ENCODE results near the gene NARS2. TPM values are rescaled to one million over a fixed set of nuclear protein-coding genes. Genes with fewer than 3 reads are reported as not detected.

NARS2 gene
- total RNA-seq, 1 experiment from 2014 or later, result 51.8 TPM

GRCh38 chr11:78444726-78445125, 129.9 kb downstream of the NARS2 start:
- H3K36me3 ChIP-seq (replicated peaks; ENCODE audit: control insufficient read depth, insufficient read depth, low read length), result no peaks in the 10 kb centered on the region; the same call in none of the 2 replicates
- DNase-seq, result no peak
- no peaks in the 10 kb centered on the region for H3K27me3 ChIP-seq (ENCODE audit: control insufficient read depth, insufficient read depth, low read length)
- no peak overlapping the region for H3K4me3 ChIP-seq (ENCODE audit: insufficient read depth, low read depth, low read length)

DNA sequence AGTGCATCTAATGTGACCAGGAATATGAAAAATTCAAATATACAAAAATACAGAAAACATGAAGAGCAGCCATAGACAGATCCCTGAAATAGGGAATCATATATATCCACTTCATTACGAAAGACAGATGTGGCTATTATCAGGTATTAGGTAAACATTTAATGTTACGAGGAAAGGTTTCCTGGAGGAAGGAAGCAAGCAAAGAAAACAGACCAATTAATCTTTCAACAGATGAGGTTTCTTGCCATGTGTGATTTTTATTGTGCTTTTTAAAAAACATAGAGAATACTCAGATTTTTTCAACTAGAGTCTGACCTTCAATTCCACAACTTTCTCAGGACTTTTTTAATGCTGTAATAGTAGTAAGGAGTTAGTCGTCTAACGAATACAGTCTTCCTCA, 132.7 kb downstream of the NARS2 start:
- H3K4me3 ChIP-seq (ENCODE audit: insufficient read depth, low read depth, low read length), result no peak overlapping the region
- no peaks in the 10 kb centered on the region; the same call in none of the 2 replicates for H3K36me3 ChIP-seq (replicated peaks; ENCODE audit: control insufficient read depth, insufficient read depth, low read length)
- no peak for DNase-seq
- H3K27me3 ChIP-seq (ENCODE audit: control insufficient read depth, insufficient read depth, low read length), result no peaks in the 10 kb centered on the region

DNA sequence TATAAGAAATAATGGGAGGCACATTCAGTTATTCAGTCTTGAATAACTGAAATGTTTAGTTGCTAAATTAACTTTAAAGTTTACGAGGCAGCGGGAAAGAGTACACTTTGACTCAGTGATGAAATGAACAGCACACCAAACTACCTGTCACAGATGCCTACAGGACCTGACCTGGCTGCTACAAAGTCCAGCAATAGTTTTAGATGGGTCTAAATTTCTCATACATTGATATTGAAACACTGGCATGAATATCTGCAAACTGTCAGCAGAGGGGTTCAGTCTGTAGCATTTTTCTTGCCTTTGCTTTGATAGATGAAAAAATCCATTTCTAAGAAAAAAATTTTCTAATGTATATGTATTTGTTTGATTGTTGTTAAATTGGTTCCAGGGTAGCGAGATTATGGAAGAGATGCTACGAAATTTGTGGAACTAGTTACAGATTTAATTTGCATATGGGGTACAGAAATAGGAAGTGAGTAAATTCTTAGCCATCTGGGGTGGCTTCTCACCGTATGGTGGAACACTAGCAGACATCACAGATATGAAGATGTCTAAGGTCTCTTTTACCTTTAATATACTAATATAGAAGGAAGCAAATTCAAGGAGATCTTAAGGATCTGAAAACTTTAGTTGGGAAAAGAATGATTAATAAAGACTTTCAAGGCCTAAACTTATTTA, 136.2 kb downstream of the NARS2 start:
- Histone ChIP-seq H3K27me3 (ENCODE audit: control insufficient read depth, insufficient read depth, low read length) (no peaks in the 10 kb centered on the region), H3K4me3 (ENCODE audit: insufficient read depth, low read depth, low read length) (no peak overlapping the region), H3K36me3 (replicated peaks; ENCODE audit: control insufficient read depth, insufficient read depth, low read length) (no peaks in the 10 kb centered on the region; the same call in none of the 2 replicates)
- no peak for DNase-seq

DNA sequence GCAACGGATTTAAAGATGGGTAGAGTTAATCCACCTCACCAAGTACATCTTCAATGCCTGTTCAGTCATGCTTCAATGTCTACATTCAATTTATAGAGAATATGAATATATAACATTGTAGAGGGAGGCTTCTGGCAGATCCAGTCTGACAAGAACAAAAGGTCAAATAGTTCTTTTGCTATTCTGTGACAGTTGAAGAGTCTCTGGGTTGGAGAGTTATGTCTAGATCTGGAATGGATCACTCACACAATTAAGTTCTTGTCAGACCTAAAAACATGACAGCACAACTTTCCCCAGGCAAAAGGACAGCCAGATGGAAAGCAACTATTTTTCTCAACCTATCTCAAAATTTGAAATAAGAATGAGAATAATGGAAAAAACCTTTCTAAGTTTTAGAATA, 141.7 kb downstream of the NARS2 start:
- Histone ChIP-seq H3K27me3 (ENCODE audit: control insufficient read depth, insufficient read depth, low read length) (no peaks in the 10 kb centered on the region), H3K36me3 (replicated peaks; ENCODE audit: control insufficient read depth, insufficient read depth, low read length) (no peaks in the 10 kb centered on the region), H3K4me3 (ENCODE audit: insufficient read depth, low read depth, low read length) (no peak overlapping the region)
- no peak for DNase-seq

DNA sequence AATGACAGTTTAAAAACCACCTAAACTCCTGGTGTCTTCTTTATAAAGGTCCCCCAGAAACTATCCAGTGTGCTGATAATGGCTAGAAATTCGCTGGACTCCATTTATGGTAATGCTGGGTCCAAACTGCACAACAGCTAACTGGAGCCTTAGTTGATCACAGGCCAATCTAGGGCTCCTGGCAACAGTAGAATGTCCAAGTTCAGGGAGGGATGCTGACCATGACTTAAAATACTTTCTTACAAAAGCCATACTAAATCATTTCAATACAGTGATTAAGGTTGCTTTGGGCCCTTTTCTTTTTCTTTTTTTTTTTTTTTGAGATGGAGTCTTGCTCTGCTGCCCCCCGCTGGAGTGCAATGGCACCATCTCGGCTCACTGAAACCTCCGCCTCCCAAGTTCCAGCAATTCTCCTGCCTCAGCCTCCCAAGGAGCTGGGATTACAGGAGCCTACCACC, 142.6 kb downstream of the NARS2 start:
- Histone ChIP-seq H3K27me3 (ENCODE audit: control insufficient read depth, insufficient read depth, low read length) (no peaks in the 10 kb centered on the region), H3K36me3 (replicated peaks; ENCODE audit: control insufficient read depth, insufficient read depth, low read length) (no peaks in the 10 kb centered on the region), H3K4me3 (ENCODE audit: insufficient read depth, low read depth, low read length) (no peak overlapping the region)
- DNase-seq, result no peak

GRCh38 chr11:78429660-78430059, 145.0 kb downstream of the NARS2 start:
- no peaks in the 10 kb centered on the region for H3K36me3 ChIP-seq (replicated peaks; ENCODE audit: control insufficient read depth, insufficient read depth, low read length)
- no peak overlapping the region for H3K4me3 ChIP-seq (ENCODE audit: insufficient read depth, low read depth, low read length)
- DNase-seq, result no peak
- H3K27me3 ChIP-seq (ENCODE audit: control insufficient read depth, insufficient read depth, low read length), result no peaks in the 10 kb centered on the region

- Histone ChIP-seq H3K36me3 (replicated peaks; ENCODE audit: control insufficient read depth, insufficient read depth, low read length) (no peaks in the 10 kb centered on the region), H3K27me3 (ENCODE audit: control insufficient read depth, insufficient read depth, low read length) (no peaks in the 10 kb centered on the region), H3K4me3 (ENCODE audit: insufficient read depth, low read depth, low read length) (no peak overlapping the region)
- DNase-seq, result no peak
Measured at GRCh38 chr11:78429209-78429608, 145.5 kb downstream of the NARS2 start.

DNA sequence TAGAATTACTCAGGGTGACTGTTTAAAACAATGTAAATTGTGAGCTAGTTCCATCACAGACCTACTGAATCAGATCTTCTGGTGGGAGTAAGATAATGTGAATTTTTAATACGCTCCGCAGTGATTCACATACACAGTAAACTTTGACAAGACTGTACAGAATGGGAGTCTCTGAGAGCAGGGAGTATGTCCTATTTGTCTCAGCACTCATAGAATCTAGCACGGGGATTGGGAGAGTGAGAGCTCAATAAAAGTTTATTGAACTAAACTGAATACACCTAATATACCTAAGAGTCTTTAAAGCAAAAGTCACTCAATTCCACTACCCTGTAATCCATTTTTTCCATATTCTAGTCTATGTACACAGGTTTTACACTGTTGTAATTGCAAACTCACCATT, 145.9 kb downstream of the NARS2 start:
- no peaks in the 10 kb centered on the region for H3K36me3 ChIP-seq (replicated peaks; ENCODE audit: control insufficient read depth, insufficient read depth, low read length)
- no peak for DNase-seq
- no peak overlapping the region for H3K4me3 ChIP-seq (ENCODE audit: insufficient read depth, low read depth, low read length)
- H3K27me3 ChIP-seq (ENCODE audit: control insufficient read depth, insufficient read depth, low read length), result no peaks in the 10 kb centered on the region

DNA sequence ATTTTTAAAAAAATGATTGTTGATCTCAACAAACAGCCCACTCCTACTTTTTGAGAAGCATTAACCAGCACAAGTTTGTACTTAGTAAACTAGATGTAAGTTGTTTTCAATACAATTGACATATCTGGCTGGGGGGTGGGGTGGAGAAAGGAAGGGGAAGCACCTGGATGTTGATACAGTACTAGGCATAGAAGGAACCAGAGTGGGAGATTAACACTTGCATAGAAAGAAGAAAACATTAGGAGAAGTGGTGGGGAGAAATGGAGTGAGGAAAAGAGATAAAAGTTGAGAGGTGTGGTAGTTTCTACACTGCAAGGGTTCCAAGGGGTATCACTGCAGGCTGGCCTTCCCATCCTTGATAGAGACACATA, 146.4 kb downstream of the NARS2 start:
- DNase-seq, result no peak
- no peaks in the 10 kb centered on the region for H3K27me3 ChIP-seq (ENCODE audit: control insufficient read depth, insufficient read depth, low read length)
- H3K4me3 ChIP-seq (ENCODE audit: insufficient read depth, low read depth, low read length), result no peak overlapping the region
- no peaks in the 10 kb centered on the region for H3K36me3 ChIP-seq (replicated peaks; ENCODE audit: control insufficient read depth, insufficient read depth, low read length)

GRCh38 chr11:78427615-78428265, 146.9 kb downstream of the NARS2 start:
- no peak overlapping the region for H3K4me3 ChIP-seq (ENCODE audit: insufficient read depth, low read depth, low read length)
- no peak for DNase-seq
- H3K36me3 ChIP-seq (replicated peaks; ENCODE audit: control insufficient read depth, insufficient read depth, low read length), result no peaks in the 10 kb centered on the region
- no peaks in the 10 kb centered on the region for H3K27me3 ChIP-seq (ENCODE audit: control insufficient read depth, insufficient read depth, low read length)

GRCh38 chr11:78426845-78427244, 147.8 kb downstream of the NARS2 start:
- no peaks in the 10 kb centered on the region for H3K36me3 ChIP-seq (replicated peaks; ENCODE audit: control insufficient read depth, insufficient read depth, low read length)
- no peak overlapping the region for H3K4me3 ChIP-seq (ENCODE audit: insufficient read depth, low read depth, low read length)
- H3K27me3 ChIP-seq (ENCODE audit: control insufficient read depth, insufficient read depth, low read length), result no peaks in the 10 kb centered on the region

GRCh38 chr11:78425399-78426070, 149.1 kb downstream of the NARS2 start:
- no peak for DNase-seq
- H3K27me3 ChIP-seq (ENCODE audit: control insufficient read depth, insufficient read depth, low read length), result no peaks in the 10 kb centered on the region
- H3K36me3 ChIP-seq (replicated peaks; ENCODE audit: control insufficient read depth, insufficient read depth, low read length), result no peaks in the 10 kb centered on the region
- no peak overlapping the region for H3K4me3 ChIP-seq (ENCODE audit: insufficient read depth, low read depth, low read length)

More at GRCh38 chr11:78426845-78427244, 147.8 kb downstream of the NARS2 start:
- no peak for DNase-seq

GRCh38 chr11:78424334-78425270, 150.1 kb downstream of the NARS2 start:
- no peak overlapping the region for H3K4me3 ChIP-seq (ENCODE audit: insufficient read depth, low read depth, low read length)
- no peak for DNase-seq
- peaks cover under 1% of the 10 kb centered on the region; the same call in 1 of the 2 replicates for H3K27me3 ChIP-seq (ENCODE audit: control insufficient read depth, insufficient read depth, low read length)
- H3K36me3 ChIP-seq (replicated peaks; ENCODE audit: control insufficient read depth, insufficient read depth, low read length), result no peaks in the 10 kb centered on the region

DNA sequence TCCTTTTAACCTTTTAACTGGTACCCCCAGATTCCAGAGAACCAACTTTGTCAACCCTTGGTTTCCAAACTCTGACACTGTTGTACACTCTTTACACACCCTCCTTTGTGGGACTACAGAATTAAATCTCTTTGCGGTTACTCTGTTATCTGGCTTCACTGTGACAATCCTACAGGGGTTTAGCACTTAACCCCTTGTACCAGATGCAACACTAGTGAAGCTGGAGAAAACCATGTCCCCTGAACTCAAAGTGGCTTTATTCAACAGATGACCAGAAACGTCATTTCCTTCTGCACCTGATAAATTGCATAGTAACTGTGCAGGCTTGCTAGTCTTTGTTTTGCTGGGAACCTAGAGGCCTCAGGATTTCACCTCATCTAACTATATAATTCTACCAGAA, 151.4 kb downstream of the NARS2 start:
- DNase-seq, result no peak
- Histone ChIP-seq H3K27me3 (ENCODE audit: control insufficient read depth, insufficient read depth, low read length) (peaks cover 14% of the 10 kb centered on the region), H3K4me3 (ENCODE audit: insufficient read depth, low read depth, low read length) (no peak overlapping the region), H3K36me3 (replicated peaks; ENCODE audit: control insufficient read depth, insufficient read depth, low read length) (no peaks in the 10 kb centered on the region)

Data from H7 (cell line).